ENCODE results near the gene MAP3K14.

MAP3K14 gene

DNA sequence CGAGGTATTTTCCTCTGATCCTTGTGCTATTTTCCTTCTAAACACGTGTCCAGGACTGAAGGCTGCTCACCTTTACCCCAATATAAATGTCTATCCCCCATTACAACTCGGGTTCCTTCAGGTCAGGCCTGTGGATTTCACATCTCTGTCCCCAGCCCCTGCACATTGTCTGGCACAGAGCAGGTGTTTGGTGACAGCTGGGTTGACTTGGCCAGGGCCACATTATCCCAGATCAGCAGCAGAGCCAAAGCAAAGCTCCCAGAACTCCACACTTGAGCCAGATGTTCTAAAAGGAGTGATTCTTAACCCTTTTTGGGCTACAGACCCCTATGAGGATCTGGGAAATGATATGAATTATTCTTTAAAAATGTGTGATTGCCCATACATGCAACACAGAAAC lies 36.9 kb downstream of the MAP3K14 start:
- H3K27ac ChIP-seq, result peak overlapping the region; percentile 87
- CTCF ChIA-PET, result interaction anchor here (0.5 kb wide), 1 partner anchor 33 kb away, joined by 3 read pairs; no protein-coding TSS in a partner anchor
- POLR2A ChIA-PET (ENCODE audit: low non-redundant PET), result no interaction called here
- no peak for TF ChIP-seq CTCF (conservative IDR thresholded peaks at IDR 0.05; ENCODE audit: low read depth)
- no peak for DNase-seq (ENCODE audit: low spot score)

DNA sequence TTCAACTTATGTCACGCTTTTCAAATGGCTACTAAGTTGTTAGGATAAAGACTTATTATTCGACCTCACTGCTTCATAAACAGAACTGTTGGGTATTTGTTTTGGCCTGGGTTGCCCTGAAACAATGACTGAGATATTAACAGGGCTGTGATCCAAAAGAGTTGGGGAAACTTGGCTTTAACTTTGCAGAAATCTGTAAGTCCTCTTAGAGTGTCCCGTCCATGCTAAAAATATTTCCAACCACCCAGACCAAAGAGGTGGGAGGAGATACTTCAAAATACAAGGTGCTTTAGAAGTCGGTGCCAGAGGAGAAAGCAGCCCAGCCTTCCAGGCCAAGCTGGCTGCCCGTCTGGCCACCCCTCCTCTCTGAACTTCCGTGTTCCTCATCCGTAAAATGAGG lies 38.8 kb downstream of the MAP3K14 start:
- ChIA-PET CTCF (interaction anchor here (0.6 to 4.2 kb wide), 14 partner anchors 10 to 178 kb away, joined by 3 to 58 read pairs (median 5); partner anchors contain the start of gene MAP3K14), POLR2A (ENCODE audit: low non-redundant PET) (interaction anchor here (1.0 to 1.8 kb wide), 2 partner anchors 94 to 107 kb away, joined by 4 read pairs; no protein-coding TSS in a partner anchor)
- peak overlapping the region; percentile 87 for H3K27ac ChIP-seq
- no peak for TF ChIP-seq CTCF (conservative IDR thresholded peaks at IDR 0.05; ENCODE audit: low read depth)
- DNase-seq (ENCODE audit: low spot score), result no peak

- POLR2A ChIA-PET (ENCODE audit: low non-redundant PET), result interaction anchor here (1.0 to 1.8 kb wide), 2 partner anchors 94 to 107 kb away, joined by 4 read pairs; no protein-coding TSS in a partner anchor
- peak overlapping the region; percentile 87 for H3K27ac ChIP-seq
- peak; percentile 70 for DNase-seq (ENCODE audit: low spot score)
- peak; percentile 90 for TF ChIP-seq CTCF (conservative IDR thresholded peaks at IDR 0.05; ENCODE audit: low read depth)
- CTCF ChIA-PET, result interaction anchor here (0.5 to 4.2 kb wide), 20 partner anchors 9 to 765 kb away, joined by 3 to 58 read pairs (median 4); partner anchors contain the start of gene MAP3K14
Measured at GRCh38 chr17:45277216-45277849, 39.5 kb downstream of the MAP3K14 start.

DNA sequence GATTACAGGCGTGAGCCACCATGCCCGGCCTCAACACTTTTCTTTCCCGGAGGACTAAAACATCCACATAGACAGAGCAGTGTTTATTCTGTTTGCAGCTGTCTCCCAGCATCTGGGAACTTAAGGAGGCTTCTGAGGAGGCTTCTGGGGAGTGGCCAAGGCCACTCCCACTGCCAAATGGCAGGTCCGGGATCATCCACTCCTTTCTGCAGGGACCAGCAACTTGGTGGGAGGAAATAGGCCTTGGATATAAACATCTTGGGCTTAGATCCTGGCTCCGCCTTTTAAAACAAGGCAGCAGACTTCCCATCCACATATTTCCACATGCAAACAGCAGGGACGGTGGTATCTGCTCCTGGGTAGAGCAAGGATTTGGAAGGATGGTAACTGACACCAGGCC lies 40.8 kb downstream of the MAP3K14 start:
- POLR2A ChIA-PET (ENCODE audit: low non-redundant PET), result no interaction called here
- TF ChIP-seq CTCF (conservative IDR thresholded peaks at IDR 0.05; ENCODE audit: low read depth), result no peak
- CTCF ChIA-PET, result interaction anchor here (0.6 to 4.2 kb wide), 4 partner anchors 10 to 635 kb away, joined by 4 to 58 read pairs (median 14); no protein-coding TSS in a partner anchor
- no peak for DNase-seq (ENCODE audit: low spot score)
- H3K27ac ChIP-seq, result peak overlapping the region; percentile 87

GRCh38 chr17:45274033-45274432 lies 42.8 kb downstream of the MAP3K14 start:
- no peak for TF ChIP-seq CTCF (conservative IDR thresholded peaks at IDR 0.05; ENCODE audit: low read depth)
- POLR2A ChIA-PET (ENCODE audit: low non-redundant PET), result interaction anchor here (0.6 kb wide), 1 partner anchor 56 kb away, joined by 6 read pairs; no protein-coding TSS in a partner anchor
- H3K27ac ChIP-seq, result peak overlapping the region; percentile 59
- CTCF ChIA-PET, result no interaction called here
- no peak for DNase-seq (ENCODE audit: low spot score)

DNA sequence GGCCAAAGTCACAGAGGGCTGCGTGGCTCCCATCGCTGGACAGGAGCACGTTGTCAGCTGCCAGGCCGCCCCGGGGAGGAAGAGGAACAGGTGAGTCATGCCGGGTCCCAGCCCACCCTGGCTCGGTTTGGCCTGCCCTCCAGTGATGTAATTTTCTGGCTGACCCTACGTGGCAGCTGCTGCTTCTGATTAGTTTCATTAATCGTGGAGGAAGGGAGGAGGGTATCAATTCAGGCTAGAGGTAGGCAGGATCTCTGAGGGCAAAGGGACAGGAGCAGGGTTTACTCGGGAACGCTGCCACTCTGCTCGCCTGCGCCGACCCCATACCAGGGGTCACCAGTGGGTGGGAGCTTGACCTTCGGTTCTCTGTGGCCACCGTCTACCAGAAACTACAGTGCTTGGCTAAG lies 43.3 kb downstream of the MAP3K14 start:
- ChIA-PET CTCF (no interaction called here), POLR2A (ENCODE audit: low non-redundant PET) (no interaction called here)
- peak overlapping the region; percentile 59 for H3K27ac ChIP-seq
- DNase-seq (ENCODE audit: low spot score), result no peak
- no peak for TF ChIP-seq CTCF (conservative IDR thresholded peaks at IDR 0.05; ENCODE audit: low read depth)

All from RWPE1 (cell line).